Activated CD4-positive, alpha-beta T cell treated with anti-CD3 and anti-CD28 coated beads for 36 hours (primary cell): ENCODE results near the gene KCNH5. TPM values are rescaled to one million over a fixed set of nuclear protein-coding genes. Genes with fewer than 3 reads are reported as not detected.

Experiments used
- ATAC-seq: fragments of 200-7000 bp; cut with Tn5 transposase; one replicate; pipeline ENCODE4 v1.10.0; 2021; ENCODE audit warnings: mild to moderate bottlenecking, moderate library complexity
- CTCF ChIA-PET: fragments of 350-600 bp; sonication (Branson Sonifier 250); formaldehyde crosslinking; loops from one replicate; lab custom pipeline; 2021; ENCODE audit warnings: antibody characterized with exemption; lab: Charles Lee
- POLR2A ChIA-PET: fragments of 350-600 bp; sonication (Branson Sonifier 250); formaldehyde crosslinking; loops from one replicate; lab custom pipeline; 2021; ENCODE audit warnings: antibody characterized with exemption, inconsistent platforms; lab: Charles Lee
- DNase-seq: peaks from one replicate; pipeline ENCODE4 v3.0.0-alpha.2; 2020
- H3K27ac Mint-ChIP-seq: one replicate; pipeline ENCODE4 v1.8.0; 2021; ENCODE audit warnings: mixed read lengths
- H3K27me3 Mint-ChIP-seq: one replicate; pipeline ENCODE4 v1.8.0; 2021; ENCODE audit warnings: mixed read lengths
- H3K36me3 Mint-ChIP-seq: one replicate; pipeline ENCODE4 v1.8.0; 2021; ENCODE audit warnings: low read depth, mixed read lengths
- H3K4me1 Mint-ChIP-seq: one replicate; pipeline ENCODE4 v1.8.0; 2021; ENCODE audit warnings: mixed read lengths
- H3K4me3 Mint-ChIP-seq: one replicate; pipeline ENCODE4 v1.8.0; 2021; ENCODE audit warnings: mild to moderate bottlenecking, moderate library complexity, mixed read lengths
- H3K9me3 Mint-ChIP-seq: one replicate; pipeline ENCODE4 v1.8.0; 2021; ENCODE audit warnings: low read depth, mixed read lengths
- intact Hi-C, 2 experiments: fragments of 100-400 bp; cut with DNase I in 1 of 2; cut with micrococcal nuclease in 1 of 2; formaldehyde crosslinking; loops; one replicate each; pipeline versions ENCODE4 v1.14.2 to v1.15.1; 2022 to 2024; cut with DNase I, micrococcal nuclease
- total RNA-seq, 2 experiments: library from RNA; stranded (reverse); gene quantifications; one replicate each; pipeline ENCODE4 v1.2.3, GENCODE V29; 2021

KCNH5 gene
- total RNA-seq, 2 experiments from 2014 or later: not detected

- Mint-ChIP-seq H3K27ac (no peak overlapping the region), H3K4me3 (no peak overlapping the region), H3K36me3 (no peaks in the 10 kb centered on the region), H3K9me3 (no peaks in the 10 kb centered on the region), H3K27me3 (no peaks in the 10 kb centered on the region), H3K4me1 (no peaks in the 10 kb centered on the region)
- intact Hi-C loops: no loop called here
- no peak for ATAC-seq
- DNase-seq: no peak
- ChIA-PET CTCF (interaction anchor here (1.7 kb wide), 1 partner anchor 9 kb away, joined by 3 read pairs; no protein-coding TSS in a partner anchor), POLR2A (no interaction called here)
These were observed 302.1 kb downstream of the KCNH5 start for GRCh38 chr14:62743118-62743517.

- CTCF ChIA-PET: no interaction called here
- no peak for ATAC-seq
These were observed 305.6 kb downstream of the KCNH5 start for GRCh38 chr14:62739647-62740046.

GRCh38 chr14:62736048-62737043 is 308.9 kb downstream of the KCNH5 start:
- intact Hi-C loops: no loop called here
- ChIA-PET POLR2A (no interaction called here), CTCF (no interaction called here)
- Mint-ChIP-seq H3K9me3 (no peaks in the 10 kb centered on the region), H3K36me3 (no peaks in the 10 kb centered on the region), H3K27ac (no peak overlapping the region), H3K27me3 (no peaks in the 10 kb centered on the region), H3K4me1 (no peaks in the 10 kb centered on the region), H3K4me3 (no peak overlapping the region)
- no peak for ATAC-seq
- no peak for DNase-seq

More at GRCh38 chr14:62739647-62740046, 305.6 kb downstream of the KCNH5 start:
- H3K4me3 Mint-ChIP-seq: no peak overlapping the region
- no peak overlapping the region for H3K27ac Mint-ChIP-seq
- POLR2A ChIA-PET: no interaction called here
- H3K27me3 Mint-ChIP-seq: no peaks in the 10 kb centered on the region
- no peak for DNase-seq
- H3K36me3 Mint-ChIP-seq: no peaks in the 10 kb centered on the region
- H3K9me3 Mint-ChIP-seq: no peaks in the 10 kb centered on the region
- H3K4me1 Mint-ChIP-seq: no peaks in the 10 kb centered on the region
- intact Hi-C loops: no loop called here

- DNase-seq: no peak
- Mint-ChIP-seq H3K4me1 (no peaks in the 10 kb centered on the region), H3K27ac (no peak overlapping the region), H3K9me3 (no peaks in the 10 kb centered on the region), H3K4me3 (no peak overlapping the region), H3K27me3 (no peaks in the 10 kb centered on the region), H3K36me3 (no peaks in the 10 kb centered on the region)
- ATAC-seq: no peak
- POLR2A ChIA-PET: no interaction called here
- intact Hi-C loops: no loop called here
- CTCF ChIA-PET: no interaction called here
These were observed 310.4 kb downstream of the KCNH5 start for GRCh38 chr14:62734831-62735230.

- no peak overlapping the region for H3K4me3 Mint-ChIP-seq
- peaks cover 4% of the 10 kb centered on the region for H3K9me3 Mint-ChIP-seq
- H3K36me3 Mint-ChIP-seq: no peaks in the 10 kb centered on the region
- H3K4me1 Mint-ChIP-seq: no peaks in the 10 kb centered on the region
- no peak for ATAC-seq
- intact Hi-C loops: no loop called here
- no peak overlapping the region for H3K27ac Mint-ChIP-seq
- ChIA-PET POLR2A (no interaction called here), CTCF (no interaction called here)
- H3K27me3 Mint-ChIP-seq: no peaks in the 10 kb centered on the region
- no peak for DNase-seq
These were observed 322.9 kb downstream of the KCNH5 start for GRCh38 chr14:62722406-62722805.

- no peak overlapping the region for H3K4me3 Mint-ChIP-seq
- no peaks in the 10 kb centered on the region for H3K27me3 Mint-ChIP-seq
- ChIA-PET CTCF (no interaction called here), POLR2A (no interaction called here)
- H3K4me1 Mint-ChIP-seq: no peaks in the 10 kb centered on the region
- H3K9me3 Mint-ChIP-seq: peaks cover 4% of the 10 kb centered on the region
- ATAC-seq: no peak
- DNase-seq: no peak
- no peak overlapping the region for H3K27ac Mint-ChIP-seq
- intact Hi-C loops: no loop called here
- no peaks in the 10 kb centered on the region for H3K36me3 Mint-ChIP-seq
These were observed 326.6 kb downstream of the KCNH5 start for GRCh38 chr14:62718629-62719028.

- no peak for DNase-seq
- no peak for ATAC-seq
- Mint-ChIP-seq H3K36me3 (no peaks in the 10 kb centered on the region), H3K4me1 (no peaks in the 10 kb centered on the region), H3K9me3 (no peaks in the 10 kb centered on the region), H3K27ac (no peak overlapping the region), H3K4me3 (no peak overlapping the region), H3K27me3 (no peaks in the 10 kb centered on the region)
- POLR2A ChIA-PET: no interaction called here
- intact Hi-C loops: no loop called here
- CTCF ChIA-PET: no interaction called here
These were observed 333.8 kb downstream of the KCNH5 start for GRCh38 chr14:62711351-62712023.

GRCh38 chr14:62710811-62711210 is 334.4 kb downstream of the KCNH5 start:
- Mint-ChIP-seq H3K36me3 (no peaks in the 10 kb centered on the region), H3K9me3 (no peaks in the 10 kb centered on the region), H3K4me1 (no peaks in the 10 kb centered on the region), H3K4me3 (no peak overlapping the region), H3K27ac (no peak overlapping the region), H3K27me3 (no peaks in the 10 kb centered on the region)
- ATAC-seq (no peak), DNase-seq (no peak)
- CTCF ChIA-PET: interaction anchor here (0.6 kb wide), 1 partner anchor 163 kb away, joined by 4 read pairs; no protein-coding TSS in a partner anchor
- intact Hi-C loops: no loop called here
- POLR2A ChIA-PET: no interaction called here

GRCh38 chr14:62709773-62710172 is 335.5 kb downstream of the KCNH5 start:
- Mint-ChIP-seq H3K36me3 (no peaks in the 10 kb centered on the region), H3K27ac (no peak overlapping the region), H3K4me1 (no peaks in the 10 kb centered on the region), H3K4me3 (no peak overlapping the region), H3K9me3 (no peaks in the 10 kb centered on the region), H3K27me3 (no peaks in the 10 kb centered on the region)
- POLR2A ChIA-PET: no interaction called here
- intact Hi-C loops: no loop called here
- CTCF ChIA-PET: no interaction called here
- no peak for ATAC-seq
- no peak for DNase-seq

GRCh38 chr14:62706217-62706616 is 339.0 kb downstream of the KCNH5 start:
- no peak for DNase-seq
- CTCF ChIA-PET: no interaction called here
- no peak for ATAC-seq
- intact Hi-C loops: no loop called here
- no peaks in the 10 kb centered on the region for H3K4me1 Mint-ChIP-seq
- H3K27me3 Mint-ChIP-seq: peaks cover 2% of the 10 kb centered on the region
- no peak overlapping the region for H3K27ac Mint-ChIP-seq
- H3K36me3 Mint-ChIP-seq: no peaks in the 10 kb centered on the region
- H3K9me3 Mint-ChIP-seq: no peaks in the 10 kb centered on the region
- POLR2A ChIA-PET: no interaction called here
- no peak overlapping the region for H3K4me3 Mint-ChIP-seq

GRCh38 chr14:62697461-62697860 is 347.8 kb downstream of the KCNH5 start:
- CTCF ChIA-PET: no interaction called here
- Mint-ChIP-seq H3K27me3 (no peaks in the 10 kb centered on the region), H3K27ac (no peak overlapping the region), H3K36me3 (no peaks in the 10 kb centered on the region), H3K4me3 (no peak overlapping the region), H3K4me1 (no peaks in the 10 kb centered on the region), H3K9me3 (peaks cover 2% of the 10 kb centered on the region)
- no peak for DNase-seq
- POLR2A ChIA-PET: no interaction called here
- intact Hi-C loops: no loop called here
- no peak for ATAC-seq

GRCh38 chr14:62696929-62697328 is 348.3 kb downstream of the KCNH5 start:
- no peak for ATAC-seq
- CTCF ChIA-PET: no interaction called here
- DNase-seq: no peak
- Mint-ChIP-seq H3K36me3 (no peaks in the 10 kb centered on the region), H3K9me3 (peaks cover 2% of the 10 kb centered on the region), H3K27ac (no peak overlapping the region), H3K4me3 (no peak overlapping the region), H3K4me1 (no peaks in the 10 kb centered on the region), H3K27me3 (no peaks in the 10 kb centered on the region)
- POLR2A ChIA-PET: no interaction called here
- intact Hi-C loops: no loop called here
